22Rv1 (cell line): ENCODE measurements around the gene ASGR2.

Experiments used
- ZFX ChIP-seq: fragments of 450-650 bp; IDR thresholded peaks from 2 replicates; pipeline ENCODE4 v1.6.1; 2017; ENCODE audit warnings: antibody characterized with exemption, borderline replicate concordance
- TF ChIP-seq, protein P1 (sequence below): fragments of 450-650 bp; IDR thresholded peaks from 2 replicates; pipeline ENCODE4 v1.5.1; 2017; ENCODE audit warnings: mild to moderate bottlenecking

GRCh38 chr17:7102421-7102820, 12.2 kb downstream of the ASGR2 start:
- TF ChIP-seq, protein P1, sequence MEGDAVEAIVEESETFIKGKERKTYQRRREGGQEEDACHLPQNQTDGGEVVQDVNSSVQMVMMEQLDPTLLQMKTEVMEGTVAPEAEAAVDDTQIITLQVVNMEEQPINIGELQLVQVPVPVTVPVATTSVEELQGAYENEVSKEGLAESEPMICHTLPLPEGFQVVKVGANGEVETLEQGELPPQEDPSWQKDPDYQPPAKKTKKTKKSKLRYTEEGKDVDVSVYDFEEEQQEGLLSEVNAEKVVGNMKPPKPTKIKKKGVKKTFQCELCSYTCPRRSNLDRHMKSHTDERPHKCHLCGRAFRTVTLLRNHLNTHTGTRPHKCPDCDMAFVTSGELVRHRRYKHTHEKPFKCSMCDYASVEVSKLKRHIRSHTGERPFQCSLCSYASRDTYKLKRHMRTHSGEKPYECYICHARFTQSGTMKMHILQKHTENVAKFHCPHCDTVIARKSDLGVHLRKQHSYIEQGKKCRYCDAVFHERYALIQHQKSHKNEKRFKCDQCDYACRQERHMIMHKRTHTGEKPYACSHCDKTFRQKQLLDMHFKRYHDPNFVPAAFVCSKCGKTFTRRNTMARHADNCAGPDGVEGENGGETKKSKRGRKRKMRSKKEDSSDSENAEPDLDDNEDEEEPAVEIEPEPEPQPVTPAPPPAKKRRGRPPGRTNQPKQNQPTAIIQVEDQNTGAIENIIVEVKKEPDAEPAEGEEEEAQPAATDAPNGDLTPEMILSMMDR: no peak
- no peak for TF ChIP-seq ZFX
